Measurements from ENCODE around the gene CSNK1G3. TPM values are rescaled to one million over a fixed set of nuclear protein-coding genes. Genes with fewer than 3 reads are reported as not detected.
"Not testable (repeated sequence)": the region's sequence is repeated elsewhere in the genome, so short reads cannot be mapped to it uniquely, and the experiment has no call there.

CSNK1G3 gene
- total RNA-seq, 2 experiments from 2014 or later: 39.5 to 39.9 TPM

DNA sequence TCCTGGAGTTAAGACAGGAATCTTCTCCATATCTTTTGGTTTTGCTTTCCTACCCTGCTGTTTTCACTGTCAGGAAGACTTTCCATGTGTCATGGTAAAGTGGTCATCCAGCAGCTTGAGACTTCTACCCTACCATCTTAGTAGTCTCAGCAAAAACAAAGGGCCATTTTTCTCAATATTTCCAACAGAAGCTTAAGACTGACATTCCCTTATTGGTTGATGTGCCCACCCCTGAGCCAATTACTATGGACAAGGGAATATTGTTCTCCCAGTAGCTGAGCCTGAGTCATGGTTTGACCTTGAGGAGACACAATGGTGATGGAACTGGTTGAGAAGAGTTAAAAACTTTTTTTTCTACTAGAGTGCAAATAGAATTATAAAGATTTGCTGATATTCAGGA is 105.6 kb downstream of the CSNK1G3 start:
- POLR2A ChIA-PET: no interaction called here
- CTCF ChIA-PET: no interaction called here

DNA sequence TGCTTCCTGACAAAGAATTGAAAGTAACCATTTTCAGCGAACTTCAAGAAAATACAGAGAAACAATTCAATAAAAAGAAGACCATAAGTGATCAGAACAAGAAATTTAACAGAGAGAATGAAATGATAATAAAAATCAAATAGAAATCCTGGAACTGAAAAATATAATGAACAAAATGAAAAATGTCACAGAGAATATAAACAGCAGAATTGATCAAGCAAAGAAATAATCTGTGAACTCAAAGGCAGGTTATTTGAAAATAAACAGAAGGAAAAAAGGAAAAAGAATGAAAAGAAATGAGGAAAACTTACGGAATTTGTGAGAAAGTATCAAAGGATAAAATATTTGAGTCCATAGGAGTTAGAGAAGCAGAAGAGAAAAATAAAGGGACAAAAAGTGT is 114.1 kb downstream of the CSNK1G3 start:
- CTCF ChIA-PET: no interaction called here
- POLR2A ChIA-PET: no interaction called here

DNA sequence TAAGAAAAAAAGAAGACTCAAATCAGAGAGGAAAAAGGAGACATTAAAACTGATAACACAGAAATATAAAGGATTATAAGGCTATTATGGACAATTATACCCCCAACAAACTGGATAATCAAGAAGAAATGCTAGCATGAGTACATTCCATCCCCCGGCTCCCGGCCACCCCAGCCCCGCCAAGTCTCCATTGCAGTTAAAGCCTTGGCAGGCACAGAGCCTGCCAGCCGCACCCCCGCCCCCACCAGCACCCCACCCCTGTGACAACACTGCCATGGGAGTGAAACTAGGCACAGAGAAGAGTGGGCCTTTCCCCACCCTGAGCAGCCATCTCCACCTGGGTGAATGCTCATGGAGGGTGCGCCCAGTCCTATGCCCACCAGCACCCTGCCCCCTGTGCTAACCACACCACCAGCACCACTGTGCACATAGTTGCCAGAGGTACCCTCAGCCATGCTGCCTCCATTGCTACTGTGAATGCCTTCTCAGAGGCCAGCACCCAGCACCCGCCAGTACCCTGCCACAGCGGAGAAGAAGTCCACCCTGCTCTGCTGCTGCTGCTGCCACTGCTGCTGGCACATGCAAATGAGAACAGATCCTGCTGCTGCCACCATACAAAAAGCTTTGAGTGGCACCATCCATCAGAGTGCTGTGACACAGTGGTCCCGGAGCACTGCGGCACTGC is 117.0 kb downstream of the CSNK1G3 start:
- ChIA-PET POLR2A (no interaction called here), CTCF (no interaction called here)

DNA sequence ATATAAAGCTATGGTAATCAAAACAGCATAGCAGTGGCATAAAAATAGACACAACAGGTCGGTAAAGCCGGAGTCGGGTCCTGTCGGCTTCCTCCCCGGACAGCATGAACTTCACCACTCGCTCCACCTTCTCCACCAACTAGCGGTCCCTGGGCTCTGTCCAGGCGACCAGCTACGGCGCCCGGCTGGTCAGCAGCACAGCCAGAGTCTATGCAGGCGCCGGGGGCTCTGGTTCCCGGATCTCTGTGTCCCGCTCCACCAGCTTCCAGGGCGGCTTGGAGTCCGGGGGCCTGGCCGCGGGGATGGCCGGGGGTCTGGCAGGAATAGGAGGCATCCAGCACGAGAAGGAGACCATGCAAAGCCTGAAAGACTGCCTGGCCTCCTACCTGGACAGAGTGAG is 124.0 kb downstream of the CSNK1G3 start:
- CTCF ChIA-PET: no interaction called here
- POLR2A ChIA-PET: no interaction called here

DNA sequence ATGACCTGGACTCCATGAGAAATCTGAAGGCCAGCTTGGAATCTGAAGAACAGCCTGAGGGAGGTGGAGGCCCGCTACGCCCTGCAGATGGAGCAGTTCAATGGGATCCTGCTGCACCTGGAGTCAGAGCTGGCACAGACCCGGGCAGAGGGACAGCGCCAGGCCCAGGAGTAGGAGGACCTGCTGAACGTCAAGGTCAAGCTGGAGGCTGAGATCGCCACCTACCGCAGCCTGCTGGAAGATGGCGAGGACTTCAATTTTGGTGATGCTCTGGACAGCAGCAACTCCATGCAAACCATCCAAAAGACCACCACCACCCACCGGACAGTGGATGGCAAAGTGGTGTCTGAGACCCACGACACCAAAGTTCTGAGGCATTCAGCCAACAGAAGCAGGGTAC is 125.1 kb downstream of the CSNK1G3 start:
- CTCF ChIA-PET: interaction anchor here (0.6 kb wide), 1 partner anchor 221 kb away, joined by 3 read pairs; no protein-coding TSS in a partner anchor
- POLR2A ChIA-PET: not testable (repeated sequence)

DNA sequence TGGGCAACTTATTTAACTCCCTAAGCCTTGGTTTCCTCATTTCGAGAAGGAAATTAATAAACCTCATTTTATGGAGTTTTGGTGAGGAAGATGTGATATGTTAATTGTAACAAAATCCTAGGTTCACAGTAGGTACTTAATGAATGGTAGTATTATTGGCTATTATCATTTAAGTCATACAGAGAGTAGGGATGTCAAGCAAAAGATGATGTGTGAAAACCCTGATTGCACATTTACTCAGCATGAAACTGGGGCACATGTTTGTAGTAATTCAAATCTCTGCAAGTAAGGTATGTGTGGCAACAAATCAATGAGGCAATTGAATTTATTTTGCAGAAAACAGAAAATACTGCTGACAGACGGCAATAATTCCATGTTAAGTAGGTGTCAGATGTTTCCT is 127.3 kb downstream of the CSNK1G3 start:
- ChIA-PET CTCF (no interaction called here), POLR2A (no interaction called here)

DNA sequence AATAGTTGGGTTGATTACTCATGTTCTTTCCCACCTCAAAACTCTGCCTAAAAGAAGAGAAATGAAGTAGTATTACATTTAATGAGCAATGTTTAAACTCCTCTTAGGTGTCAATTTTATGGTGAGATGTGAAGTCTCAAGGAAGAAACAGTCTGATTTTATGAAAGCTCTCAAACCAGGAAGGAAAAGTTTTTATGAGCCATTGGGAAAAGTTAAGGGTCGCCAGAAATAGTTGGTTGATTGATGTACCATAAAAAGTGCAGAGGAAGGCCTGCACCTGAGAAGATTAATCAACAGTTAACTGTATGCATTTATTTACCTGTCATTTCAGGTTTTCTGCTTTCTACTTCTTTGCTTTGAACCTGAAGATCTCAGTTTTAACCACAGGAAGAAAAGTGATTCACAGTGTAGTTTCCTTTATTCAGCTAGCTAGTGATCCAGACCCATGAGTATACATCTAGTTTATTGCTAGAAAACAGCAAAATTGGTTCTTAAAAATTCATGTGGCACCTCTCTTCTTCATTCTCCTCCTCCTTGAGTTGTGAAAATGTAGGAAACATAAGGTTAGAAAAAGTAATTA is 133.1 kb downstream of the CSNK1G3 start:
- ChIA-PET CTCF (no interaction called here), POLR2A (no interaction called here)

DNA sequence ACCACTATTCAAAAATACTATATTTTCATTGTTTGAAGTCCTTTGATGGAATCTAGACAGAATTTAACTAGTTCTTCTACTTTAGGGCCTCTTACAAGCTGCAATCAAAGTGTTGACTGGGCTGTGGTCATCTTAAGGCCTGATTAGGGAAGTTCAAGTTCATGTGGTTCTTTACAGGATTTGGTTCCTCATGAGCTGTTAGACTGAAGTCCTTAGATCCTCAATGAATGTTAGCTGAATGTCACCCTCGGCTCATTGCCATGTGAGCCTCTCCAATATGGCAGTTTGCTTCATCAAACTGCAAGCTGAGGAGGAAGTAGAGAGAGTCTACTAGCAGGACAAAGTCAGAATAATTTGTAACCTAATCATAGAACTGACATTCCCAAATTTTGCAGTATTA is 135.1 kb downstream of the CSNK1G3 start:
- ChIA-PET POLR2A (no interaction called here), CTCF (no interaction called here)

DNA sequence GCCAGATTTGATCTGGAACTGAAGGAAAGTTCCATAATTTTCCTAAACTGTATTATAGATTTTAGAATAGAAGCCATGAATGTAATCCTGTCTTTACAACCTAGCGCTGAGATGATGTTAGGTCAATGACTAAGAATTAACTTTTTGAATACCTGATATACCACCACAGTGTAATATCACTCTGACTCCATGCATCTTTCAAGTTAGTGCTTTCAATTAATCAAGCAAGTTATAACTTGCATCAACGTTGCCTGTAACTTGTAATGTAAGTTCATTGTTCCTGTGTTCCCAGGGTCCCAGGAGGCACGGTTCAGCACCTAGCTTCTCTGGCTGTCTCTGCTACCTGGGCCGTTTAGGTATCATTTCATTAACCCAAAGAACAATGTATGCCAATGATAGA is 139.3 kb downstream of the CSNK1G3 start:
- CTCF ChIA-PET: no interaction called here
- POLR2A ChIA-PET: no interaction called here

DNA sequence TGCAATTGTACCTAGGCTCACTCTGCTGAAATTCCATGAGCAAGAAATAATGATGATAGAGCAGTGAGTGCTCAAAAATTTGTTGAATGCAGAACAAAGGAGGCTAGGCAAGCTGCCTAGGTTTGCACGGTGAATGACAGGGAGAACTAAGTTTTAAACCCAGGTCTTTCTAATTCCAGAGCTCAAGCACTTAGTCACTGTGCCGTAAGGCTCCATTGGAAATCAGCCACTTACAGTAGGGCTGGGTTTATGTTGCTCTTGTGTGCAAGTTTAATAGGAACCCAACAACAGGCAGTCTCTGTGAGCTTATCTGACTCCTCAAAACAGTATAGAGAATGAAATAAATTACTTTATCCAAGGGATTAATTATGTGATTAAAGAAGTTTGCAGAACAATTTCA is 147.0 kb downstream of the CSNK1G3 start:
- POLR2A ChIA-PET: no interaction called here
- CTCF ChIA-PET: no interaction called here

DNA sequence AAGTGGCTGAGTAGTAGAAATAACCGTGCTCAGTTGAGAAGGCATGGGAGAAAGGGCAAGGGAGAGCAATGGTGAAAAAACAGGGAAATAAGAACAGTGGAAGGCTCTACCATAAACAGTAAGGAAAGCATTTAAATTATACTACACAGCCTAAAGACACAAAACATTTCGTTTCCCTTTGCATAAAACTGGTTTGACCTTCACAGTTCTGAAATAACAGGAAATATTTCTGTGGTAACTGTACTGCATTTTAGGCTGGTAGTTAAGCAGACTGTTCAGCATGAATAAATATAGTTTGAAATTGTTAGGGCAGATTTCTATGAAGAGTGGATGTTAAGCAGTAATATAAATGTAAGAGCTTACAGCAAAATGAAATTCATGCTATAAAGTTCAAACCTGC is 147.5 kb downstream of the CSNK1G3 start:
- ChIA-PET POLR2A (no interaction called here), CTCF (no interaction called here)

DNA sequence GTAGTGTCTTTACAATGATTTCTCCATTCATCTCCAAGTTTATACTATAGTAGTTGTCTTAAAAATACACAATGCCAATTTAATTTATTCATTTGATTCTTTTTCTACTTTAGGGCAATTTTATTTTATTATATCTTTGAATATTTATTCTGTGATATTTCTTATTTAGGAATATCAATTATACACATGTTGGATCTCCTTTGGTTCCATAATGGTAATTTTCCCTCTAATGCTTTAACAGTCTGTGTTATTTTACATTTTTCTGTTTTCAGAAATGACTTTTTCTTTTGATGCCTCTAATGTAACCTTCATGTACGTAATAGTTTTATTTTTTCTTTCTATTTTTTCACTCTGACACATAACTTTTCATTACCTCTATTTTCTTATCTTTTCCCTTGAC is 153.0 kb downstream of the CSNK1G3 start:
- POLR2A ChIA-PET: no interaction called here
- CTCF ChIA-PET: no interaction called here

DNA sequence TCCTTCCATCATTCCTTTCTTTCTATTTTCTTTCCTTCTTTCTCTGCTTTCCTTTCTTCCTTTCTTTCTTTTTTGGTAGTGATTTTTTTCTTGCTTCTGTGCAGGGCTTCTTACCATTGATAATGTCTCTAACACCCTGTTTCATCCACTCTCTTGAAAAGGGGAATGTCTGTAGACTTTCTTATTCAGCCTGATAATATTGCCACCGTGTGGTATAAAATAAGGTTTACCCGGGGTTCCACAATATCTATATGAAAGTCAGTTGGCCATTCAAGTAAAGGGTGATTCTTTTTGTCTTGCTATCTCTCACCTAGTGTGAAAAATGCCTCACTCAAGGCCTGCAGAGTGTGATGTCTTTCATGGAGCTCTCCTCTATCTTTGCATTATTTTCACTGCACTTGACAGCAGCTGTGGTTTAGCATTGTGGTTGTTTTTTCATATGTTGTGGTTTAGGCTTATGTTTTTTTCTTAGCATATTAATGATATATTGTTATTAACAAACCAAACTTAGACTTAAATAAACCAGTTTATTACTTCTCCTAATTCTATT is 153.9 kb downstream of the CSNK1G3 start:
- POLR2A ChIA-PET: no interaction called here
- CTCF ChIA-PET: no interaction called here

Other genes starting within 250 kb of the CSNK1G3 start
- gene CEP120, start 88.8 kb upstream of the CSNK1G3 start, total RNA-seq: 10 to 100 TPM; 17.9 to 21.2 TPM

All from activated CD8-positive, alpha-beta memory T cell treated with anti-CD3 and anti-CD28 coated beads for 36 hours (primary cell).